Thymus (tissue), 11 donors: Measurements from ENCODE around the gene DUSP1. TPM values are rescaled to one million over a fixed set of nuclear protein-coding genes. Genes with fewer than 3 reads are reported as not detected.
A peak's percentile ranks its signal among the peaks of the same experiment; 100 is the strongest.

Experiments used
- DNase-seq, 9 donors: peaks; one replicate each; pipeline ENCODE4 v3.0.0-alpha.2; 2013; ENCODE audit warnings: low spot score in 9 of 9, low read depth in 6 of 9, missing footprints in 1 of 9
- H3K27ac ChIP-seq, 2 donors: one replicate each; pipeline ENCODE4 v1.5.1; 2013; ENCODE audit warnings: control low read depth in 1 of 2, low read depth in 1 of 2, low read length in 1 of 2, mild to moderate bottlenecking in 1 of 2, moderate library complexity in 1 of 2
- H3K27me3 ChIP-seq, 2 donors: one replicate each; pipeline ENCODE4 v1.5.1; 2013; ENCODE audit warnings: low read length in 1 of 2; ENCODE audit not compliant: control insufficient read depth in 2 of 2, insufficient read depth in 1 of 2
- H3K36me3 ChIP-seq, 2 donors: one replicate each; pipeline ENCODE4 v1.5.1; 2013; ENCODE audit warnings: low read length in 1 of 2, mild to moderate bottlenecking in 1 of 2, moderate library complexity in 1 of 2; ENCODE audit not compliant: control insufficient read depth in 2 of 2, insufficient read depth in 2 of 2
- H3K4me1 ChIP-seq, 2 donors: one replicate each; pipeline ENCODE4 v1.5.1; 2013; ENCODE audit warnings: low read length in 2 of 2; ENCODE audit not compliant: control insufficient read depth in 2 of 2, insufficient read depth in 2 of 2
- H3K4me3 ChIP-seq, 2 donors: one replicate each; pipeline ENCODE4 v1.5.1; 2013; ENCODE audit warnings: low read length in 2 of 2, control low read depth in 1 of 2, mild to moderate bottlenecking in 1 of 2
- H3K9me3 ChIP-seq, 2 donors: one replicate each; pipeline ENCODE4 v1.5.1; 2013; ENCODE audit warnings: low read length in 1 of 2, mild to moderate bottlenecking in 1 of 2; ENCODE audit not compliant: control insufficient read depth in 2 of 2, insufficient read depth in 1 of 2
- WGBS: extraction: QIAGEN DNeasy Blood & Tissue Kit; methylation state at CpG from one replicate; pipeline ENCODE4 v1.1.7; 2013; 5-methylcytosine and 5-hydroxymethylcytosine counted together
- polyA plus RNA-seq: library from polyadenylated mRNA; stranded (reverse); fragments of 200-250 nt; gene quantifications from one replicate; pipeline ENCODE4 v1.2.3, GENCODE V29; 2013
- total RNA-seq: library from RNA; stranded (reverse); fragments of 120-200 nt; gene quantifications from one replicate; pipeline ENCODE4 v1.2.4, GENCODE V29; 2013
- donor health status: healthy.

DUSP1 gene
- total and polyA plus RNA-seq, 2 donors: 54.1 to 272 TPM

DNA sequence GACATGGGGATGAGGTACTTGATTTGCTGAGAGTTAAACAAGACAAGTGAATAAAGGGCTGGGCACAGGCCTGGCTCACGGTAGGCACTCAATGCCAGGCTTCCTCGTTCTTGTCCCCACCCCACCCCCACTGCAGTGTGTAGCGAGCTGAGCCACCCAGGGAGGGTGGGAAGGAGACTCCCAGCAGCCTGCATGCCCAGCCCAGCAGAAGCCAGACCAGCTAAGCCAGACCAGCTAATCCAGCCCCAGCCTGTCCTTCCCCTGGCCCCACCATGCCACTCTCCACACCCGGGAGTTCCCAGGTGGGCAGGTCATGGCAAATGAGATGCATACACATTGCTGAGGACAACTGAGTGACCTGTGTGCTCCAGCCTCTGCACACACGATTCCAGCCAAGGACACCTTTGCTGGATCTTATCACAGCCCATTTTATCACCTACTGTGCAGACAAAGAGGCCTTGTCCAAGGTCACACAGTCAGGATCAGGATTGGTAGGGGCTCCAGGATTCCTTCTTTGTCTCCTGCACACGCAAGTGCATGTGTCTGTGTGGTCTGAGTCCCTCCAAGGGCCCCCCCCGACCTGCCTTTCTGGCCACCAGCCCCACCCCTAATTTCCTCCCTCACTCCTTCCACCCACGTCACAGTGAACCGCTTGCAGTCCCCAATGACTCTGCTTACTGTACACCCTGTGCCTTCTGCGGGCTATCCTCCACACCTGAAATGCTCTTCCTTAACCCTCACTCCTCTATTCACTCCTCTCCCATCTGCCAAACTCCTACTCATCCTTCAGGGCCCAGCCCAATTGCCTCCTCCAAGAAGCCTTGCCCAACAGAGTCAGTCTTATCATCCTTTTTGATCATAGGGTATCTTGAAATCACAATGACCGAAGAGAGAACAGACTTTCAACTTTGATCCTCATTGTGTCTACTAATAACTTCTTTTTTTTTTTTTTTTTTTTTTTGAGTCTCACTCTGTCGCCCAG lies 26.6 kb downstream of the DUSP1 start:
- Histone ChIP-seq H3K4me3 (no peak overlapping the region), H3K27me3 (peaks cover 0 to 4% of the 10 kb centered on the region in 2 donors), H3K9me3 (no peaks in the 10 kb centered on the region), H3K36me3 (no peaks in the 10 kb centered on the region), H3K27ac (no peak overlapping the region), H3K4me1 (no peaks in the 10 kb centered on the region)
- no peak for DNase-seq
- 71% methylated on average over 12 of the region's 12 CpGs for WGBS

DNA sequence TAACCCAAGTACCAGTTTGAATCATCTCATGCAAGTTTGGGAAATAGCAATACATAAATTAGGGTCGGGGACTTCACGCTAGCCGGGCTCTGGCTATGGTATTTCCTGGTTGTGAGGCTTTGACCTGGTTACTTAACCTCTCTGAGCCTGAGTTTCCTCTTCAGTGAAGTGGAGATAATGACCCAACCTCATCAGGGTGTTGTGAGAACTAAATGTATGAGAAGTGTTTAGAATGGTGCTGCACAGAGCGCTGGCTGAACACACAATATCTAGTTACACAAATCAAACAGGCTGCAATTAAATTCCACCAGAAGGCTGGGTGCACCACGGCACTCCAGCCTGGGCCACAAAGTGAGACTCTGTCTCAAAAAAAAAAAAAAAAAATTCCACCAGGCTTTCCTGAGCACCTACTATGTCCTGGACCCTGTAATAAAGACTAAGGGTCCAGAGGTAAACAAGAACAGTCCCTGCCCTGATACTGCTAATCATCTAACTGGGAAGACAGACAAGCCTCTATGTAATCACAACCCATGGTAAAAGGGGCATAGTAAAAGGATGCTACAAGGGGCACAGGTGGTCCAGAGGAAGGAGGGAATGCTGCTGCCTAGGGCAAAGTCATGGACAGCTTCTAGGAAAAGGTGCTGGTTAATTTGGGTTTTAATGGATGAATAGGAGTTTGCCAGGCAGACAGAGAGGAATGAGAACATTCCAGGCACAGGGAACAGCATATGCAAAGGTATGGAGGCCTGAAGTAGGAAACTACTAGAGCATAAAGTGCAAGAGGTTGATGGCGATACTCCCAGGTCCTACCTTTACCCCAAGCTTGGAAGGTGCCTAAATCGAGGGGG lies 27.7 kb downstream of the DUSP1 start:
- Histone ChIP-seq H3K4me1 (no peaks in the 10 kb centered on the region), H3K27me3 (peaks cover 0 to 1% of the 10 kb centered on the region in 2 donors), H3K27ac (no peak overlapping the region), H3K9me3 (no peaks in the 10 kb centered on the region), H3K4me3 (no peak overlapping the region), H3K36me3 (no peaks in the 10 kb centered on the region)
- no peak for DNase-seq
- WGBS: 97% methylated on average over 7 of the region's 7 CpGs

DNA sequence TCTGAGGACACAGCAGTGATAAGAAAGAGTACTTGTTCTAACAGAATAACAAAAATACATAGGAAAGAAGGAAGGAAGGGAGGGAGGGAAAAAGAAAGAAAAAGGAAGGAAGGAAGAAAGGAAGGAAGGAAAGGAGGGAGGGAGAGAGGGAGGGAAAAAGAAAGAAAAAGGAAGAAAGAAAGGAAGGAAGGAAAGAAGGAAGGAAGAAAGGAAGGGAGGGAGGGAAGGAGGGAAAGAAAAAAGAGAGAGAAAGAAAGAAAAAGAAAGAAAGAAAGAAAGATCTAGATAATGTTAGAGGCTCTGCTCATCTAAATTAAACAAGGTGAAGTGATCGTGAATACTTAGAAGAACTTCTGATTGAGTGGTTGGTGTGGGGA lies 29.8 kb downstream of the DUSP1 start:
- WGBS: 98% methylated on average over 1 of the region's 1 CpG
- Histone ChIP-seq H3K27me3 (no peaks in the 10 kb centered on the region), H3K4me3 (no peak overlapping the region), H3K36me3 (no peaks in the 10 kb centered on the region), H3K4me1 (no peaks in the 10 kb centered on the region), H3K27ac (peak overlapping the region in 1 of 2 donors; percentile 42), H3K9me3 (no peaks in the 10 kb centered on the region)
- no peak for DNase-seq

DNA sequence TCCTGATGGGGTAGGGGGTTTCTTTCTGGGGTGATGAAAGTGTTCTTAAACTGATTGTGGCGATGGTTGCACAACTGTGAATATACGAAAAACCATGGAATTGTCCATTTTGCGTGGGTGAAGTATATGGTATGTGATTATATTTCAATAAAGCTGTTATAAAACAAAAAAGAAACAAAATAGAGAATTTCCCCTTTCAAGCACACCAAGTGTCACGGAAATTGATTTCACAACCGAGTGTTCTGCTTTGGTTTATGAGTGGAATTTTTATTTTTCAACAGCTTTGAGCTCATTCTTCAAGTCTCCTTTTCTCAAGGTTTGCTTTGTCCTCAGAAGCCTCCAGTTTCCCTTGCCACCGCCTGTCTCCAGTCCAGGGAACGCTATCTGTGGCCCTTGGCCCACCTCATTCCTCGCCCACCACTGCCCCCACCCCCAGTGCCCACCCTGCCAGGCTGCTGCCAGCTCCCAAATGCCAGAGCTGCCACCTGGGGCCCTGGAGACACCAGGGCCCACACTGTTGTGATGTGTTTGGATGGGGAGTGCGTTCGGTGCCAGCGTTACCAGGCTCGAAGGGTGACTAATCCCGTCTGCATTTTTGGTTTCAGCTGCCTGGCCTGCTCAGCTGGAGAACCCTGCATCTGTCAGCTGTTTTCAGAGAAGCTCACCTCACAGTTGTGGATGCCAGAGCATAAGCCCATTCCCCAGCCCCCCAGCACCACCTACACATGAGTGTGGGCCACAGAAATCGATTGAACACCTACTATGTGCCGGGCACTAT lies 30.4 kb downstream of the DUSP1 start:
- Histone ChIP-seq H3K4me1 (no peaks in the 10 kb centered on the region), H3K36me3 (no peaks in the 10 kb centered on the region), H3K27me3 (no peaks in the 10 kb centered on the region), H3K4me3 (no peak overlapping the region), H3K27ac (peak overlapping the region in 1 of 2 donors; percentile 52), H3K9me3 (no peaks in the 10 kb centered on the region)
- DNase-seq: no peak
- 93% methylated on average over 15 of the region's 15 CpGs for WGBS

DNA sequence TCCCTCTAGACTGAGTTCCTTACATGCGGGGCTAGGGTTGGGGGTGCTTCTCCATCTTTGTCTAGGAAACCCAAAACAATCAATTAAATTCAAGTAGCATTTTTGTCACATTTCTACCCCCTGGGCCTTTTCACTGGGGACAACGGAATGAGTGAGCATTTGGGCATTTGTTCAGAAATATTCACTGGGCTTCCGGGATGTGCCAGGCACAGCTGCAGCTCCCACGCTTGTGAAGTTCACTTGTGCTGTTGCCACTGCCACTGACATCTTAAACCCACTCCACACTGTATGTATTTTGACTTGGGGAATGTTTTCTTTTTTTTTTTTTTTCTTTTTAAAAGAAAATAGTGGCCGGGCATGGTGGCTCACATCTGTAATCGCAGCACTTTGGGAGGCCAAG lies 31.6 kb downstream of the DUSP1 start:
- 99% methylated on average over 6 of the region's 6 CpGs for WGBS
- DNase-seq: no peak
- H3K9me3 ChIP-seq: no peaks in the 10 kb centered on the region
- no peaks in the 10 kb centered on the region for H3K27me3 ChIP-seq
- no peaks in the 10 kb centered on the region for H3K36me3 ChIP-seq
- no peak overlapping the region for H3K4me3 ChIP-seq
- H3K4me1 ChIP-seq: no peaks in the 10 kb centered on the region
- no peak overlapping the region for H3K27ac ChIP-seq

DNA sequence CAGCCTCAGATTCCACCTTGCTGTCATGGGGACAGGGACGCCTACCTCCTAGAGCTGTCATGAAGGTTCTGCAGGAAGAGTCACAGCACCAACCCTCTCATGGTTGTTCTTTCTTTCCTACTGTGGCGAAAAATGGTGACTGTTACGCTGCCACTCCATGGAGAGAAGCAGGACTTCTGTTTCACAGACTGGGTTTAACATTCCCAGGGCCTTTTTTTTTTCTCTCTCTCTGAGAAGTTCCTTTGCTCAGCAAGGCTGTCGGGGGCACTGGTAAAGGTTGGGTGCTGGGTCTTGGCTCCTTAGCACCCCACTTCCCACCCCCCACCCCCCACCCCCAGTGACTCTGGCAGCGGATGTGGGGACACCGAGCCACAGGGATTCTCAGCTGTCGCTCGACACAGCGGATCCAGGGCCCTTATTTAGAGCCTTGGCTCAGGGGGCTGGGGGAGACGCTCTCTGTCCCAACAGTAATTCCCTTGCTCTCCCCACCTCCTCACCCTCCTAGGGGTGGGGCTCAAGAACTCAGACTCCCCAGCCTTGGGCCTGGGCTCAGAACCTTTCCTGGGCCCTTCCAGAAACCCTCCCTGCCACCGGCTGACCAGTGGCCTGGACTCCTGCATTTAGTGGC lies 34.4 kb downstream of the DUSP1 start:
- DNase-seq: no peak
- Histone ChIP-seq H3K9me3 (no peaks in the 10 kb centered on the region), H3K36me3 (no peaks in the 10 kb centered on the region), H3K27ac (no peak overlapping the region), H3K4me1 (peaks cover 0 to 3% of the 10 kb centered on the region in 2 donors), H3K4me3 (no peak overlapping the region), H3K27me3 (no peaks in the 10 kb centered on the region)
- WGBS: 95% methylated on average over 11 of the region's 11 CpGs

DNA sequence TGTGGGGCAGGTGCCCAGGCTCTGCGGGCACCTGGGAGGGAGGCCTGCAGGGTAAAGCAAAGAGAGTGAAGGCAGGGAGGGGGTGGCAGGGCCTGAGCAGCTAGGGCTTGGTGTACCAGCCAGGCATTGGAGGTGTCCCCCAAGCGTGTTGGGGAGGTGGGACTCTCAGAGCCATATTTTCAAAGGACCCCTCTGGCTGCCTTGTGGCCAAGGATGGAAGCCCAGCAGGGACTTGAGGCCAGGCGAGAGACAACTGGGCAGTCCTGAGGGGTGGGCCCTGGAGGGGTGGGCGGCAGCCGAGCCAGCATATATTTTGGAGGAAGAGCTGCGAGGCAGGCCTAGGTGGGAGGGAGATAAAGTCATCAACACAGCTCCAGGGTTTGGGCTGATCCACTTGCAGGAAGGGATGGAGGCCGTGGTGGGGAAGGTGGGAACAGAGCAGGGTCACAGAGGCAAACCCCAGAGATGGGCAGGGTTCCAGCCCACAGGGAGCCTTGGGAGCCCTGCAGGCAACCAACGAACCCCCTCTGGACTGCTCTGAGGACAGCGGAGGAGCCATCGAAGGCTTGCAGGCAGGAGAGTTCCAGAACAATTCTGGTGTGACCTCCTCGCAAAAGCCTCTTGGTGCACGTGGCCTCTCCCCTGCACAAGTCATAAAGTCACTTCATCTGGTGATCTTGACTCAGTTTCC lies 35.7 kb downstream of the DUSP1 start:
- no peak overlapping the region for H3K27ac ChIP-seq
- H3K27me3 ChIP-seq: no peaks in the 10 kb centered on the region
- H3K9me3 ChIP-seq: no peaks in the 10 kb centered on the region
- H3K4me3 ChIP-seq: no peak overlapping the region
- H3K36me3 ChIP-seq: no peaks in the 10 kb centered on the region
- H3K4me1 ChIP-seq: peaks cover 0 to 3% of the 10 kb centered on the region in 2 donors
- WGBS: 97% methylated on average over 12 of the region's 12 CpGs
- no peak for DNase-seq

DNA sequence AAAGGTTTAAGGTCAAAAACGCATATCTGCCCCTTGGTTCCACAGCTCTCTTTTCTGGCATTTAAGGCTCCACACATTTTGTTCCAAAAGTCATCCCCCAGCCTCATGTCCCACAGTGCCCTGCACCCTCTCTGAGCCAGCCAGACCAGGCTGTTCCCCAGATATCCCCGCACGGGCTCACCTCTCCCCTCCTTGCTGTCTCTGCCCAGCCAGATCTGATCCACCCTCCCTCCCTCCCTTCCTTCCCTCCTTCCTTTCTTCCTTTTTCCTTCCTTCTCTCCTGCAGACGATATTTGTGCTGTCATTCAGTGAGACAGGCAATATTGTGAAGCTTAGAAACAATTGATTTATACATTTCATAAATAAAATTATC lies 37.0 kb downstream of the DUSP1 start:
- H3K4me3 ChIP-seq: no peak overlapping the region
- H3K4me1 ChIP-seq: peaks cover 0 to 3% of the 10 kb centered on the region in 2 donors
- H3K27me3 ChIP-seq: no peaks in the 10 kb centered on the region
- WGBS: 68% methylated on average over 4 of the region's 4 CpGs
- DNase-seq: no peak
- H3K36me3 ChIP-seq: no peaks in the 10 kb centered on the region
- H3K27ac ChIP-seq: peak overlapping the region; percentile 67 to 81
- H3K9me3 ChIP-seq: no peaks in the 10 kb centered on the region
